ENCODE data around the gene AKT1S1. TPM values are rescaled to one million over a fixed set of nuclear protein-coding genes. Genes with fewer than 3 reads are reported as not detected.

AKT1S1 gene
- total RNA-seq, 2 experiments from 2014 or later = 15.1 to 15.8 TPM

DNA sequence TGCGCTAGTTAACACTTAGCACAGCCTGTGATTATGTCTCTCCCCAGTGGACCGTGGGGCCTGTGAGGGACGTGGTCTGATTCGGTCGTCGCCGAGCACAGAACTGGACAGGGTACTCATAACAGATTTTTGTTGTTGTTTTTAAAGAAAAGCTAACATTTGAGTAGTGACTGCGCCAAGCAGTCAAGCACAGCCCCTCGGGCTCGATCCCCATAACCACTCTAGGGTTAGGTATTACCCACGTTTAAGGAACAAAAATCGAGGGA is 27.0 kb downstream of the AKT1S1 start:
- H3K4me1 Mint-ChIP-seq (ENCODE audit: low read depth) = peaks cover 35% of the 10 kb centered on the region
- ATAC-seq (ENCODE audit: poor library complexity) (no peak), DNase-seq (peak in 1 of 14 experiments; percentile 39)
- H3K27ac Mint-ChIP-seq = peak overlapping the region; percentile 94
- Histone ChIP-seq H3K27me3 (ENCODE audit: control insufficient read depth in 1 of 2, insufficient read depth in 2 of 2, low read length in 2 of 2) (no peaks in the 10 kb centered on the region), H3K4me3 (ENCODE audit: low read length) (peak overlapping the region; percentile 84), H3K27ac (ENCODE audit: low read depth in 1 of 2, low read length in 2 of 2) (peak overlapping the region in 1 of 2 donors; percentile 94), H3K4me1 (ENCODE audit: insufficient read depth, low read length) (peaks cover 54% of the 10 kb centered on the region), H3K36me3 (ENCODE audit: insufficient read depth, low read length) (peaks cover 2% of the 10 kb centered on the region), H3K9me3 (ENCODE audit: control insufficient read depth in 1 of 2, insufficient read depth in 1 of 2, low read length in 2 of 2) (peaks cover 0 to 3% of the 10 kb centered on the region in 2 experiments)
- H3K4me3 Mint-ChIP-seq = peak overlapping the region; percentile 98
- H3K27me3 Mint-ChIP-seq = no peaks in the 10 kb centered on the region
- no peak for TF ChIP-seq CTCF (IDR thresholded peaks at IDR 0.05)
- intact Hi-C loops (cut with DNase I, micrococcal nuclease) = loop anchor here (1.0 to 5.0 kb wide), 3 partner anchors 19 to 33 kb away; partner anchors contain the start of gene MED25 (in 1 of the 2)
- ChIA-PET POLR2A (interaction anchor here (1.0 to 4.4 kb wide), 17 partner anchors 18 to 526 kb away, joined by 3 to 75 read pairs (median 5); partner anchors contain the start of genes AKT1S1, AP2A1, ATF5 and FUZ), CTCF (interaction anchor here (0.9 to 1.9 kb wide), 3 partner anchors 19 to 42 kb away, joined by 3 to 5 read pairs (median 4); partner anchors contain the start of gene FUZ)
- H3K9me3 Mint-ChIP-seq = no peaks in the 10 kb centered on the region
- peaks cover 17% of the 10 kb centered on the region for H3K36me3 Mint-ChIP-seq (ENCODE audit: low read depth)

GRCh38 chr19:49849433-49850220 is 27.5 kb downstream of the AKT1S1 start:
- peaks cover 17% of the 10 kb centered on the region for H3K36me3 Mint-ChIP-seq (ENCODE audit: low read depth)
- no peaks in the 10 kb centered on the region for H3K27me3 Mint-ChIP-seq
- DNase-seq = no peak
- Histone ChIP-seq H3K27me3 (ENCODE audit: control insufficient read depth in 1 of 2, insufficient read depth in 2 of 2, low read length in 2 of 2) (no peaks in the 10 kb centered on the region), H3K27ac (ENCODE audit: low read depth in 1 of 2, low read length in 2 of 2) (no peak overlapping the region), H3K36me3 (ENCODE audit: insufficient read depth, low read length) (no peaks in the 10 kb centered on the region), H3K4me1 (ENCODE audit: insufficient read depth, low read length) (peaks cover 54% of the 10 kb centered on the region), H3K9me3 (ENCODE audit: control insufficient read depth in 1 of 2, insufficient read depth in 1 of 2, low read length in 2 of 2) (no peaks in the 10 kb centered on the region), H3K4me3 (ENCODE audit: low read length) (no peak overlapping the region)
- ChIA-PET POLR2A (interaction anchor here (1.1 to 4.4 kb wide), 14 partner anchors 18 to 526 kb away, joined by 3 to 75 read pairs (median 10); partner anchors contain the start of genes AKT1S1, AP2A1, ATF5 and FUZ), CTCF (interaction anchor here (1.3 to 1.9 kb wide), 2 partner anchors 20 to 37 kb away, joined by 4 to 5 read pairs; partner anchors contain the start of gene FUZ)
- H3K27ac Mint-ChIP-seq = peak overlapping the region; percentile 94
- H3K9me3 Mint-ChIP-seq = no peaks in the 10 kb centered on the region
- H3K4me3 Mint-ChIP-seq = peak overlapping the region; percentile 98
- intact Hi-C loops (cut with DNase I, micrococcal nuclease) = loop anchor here (1.0 to 5.0 kb wide), 3 partner anchors 19 to 32 kb away; partner anchors contain the start of gene MED25 (in 1 of the 2)
- TF ChIP-seq CTCF (IDR thresholded peaks at IDR 0.05) = no peak
- no peak for ATAC-seq (ENCODE audit: poor library complexity)
- H3K4me1 Mint-ChIP-seq (ENCODE audit: low read depth) = peaks cover 35% of the 10 kb centered on the region

DNA sequence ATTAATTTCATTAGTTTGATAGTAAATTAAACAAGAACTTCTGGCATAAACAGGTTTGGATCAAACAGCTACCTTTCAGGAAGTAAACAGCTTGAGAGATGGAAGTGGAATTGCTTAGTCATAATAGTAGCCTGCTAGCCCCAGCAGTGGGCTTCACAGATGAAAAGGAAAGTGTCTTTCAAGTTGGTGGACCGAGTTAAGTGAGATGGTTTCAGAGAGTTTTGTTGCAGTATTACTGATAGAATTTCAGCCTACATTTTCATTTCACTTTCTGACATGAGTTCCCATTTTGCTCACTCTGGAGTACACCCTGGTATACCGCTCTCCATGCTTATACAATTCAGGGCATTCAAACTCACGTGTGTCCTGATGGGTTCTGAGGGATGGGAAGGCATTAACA is 28.2 kb downstream of the AKT1S1 start:
- intact Hi-C loops (cut with DNase I, micrococcal nuclease) = no loop called here
- Mint-ChIP-seq H3K4me3 (peak overlapping the region; percentile 87), H3K27ac (no peak overlapping the region), H3K36me3 (ENCODE audit: low read depth) (peaks cover 17% of the 10 kb centered on the region), H3K4me1 (ENCODE audit: low read depth) (peaks cover 35% of the 10 kb centered on the region), H3K27me3 (no peaks in the 10 kb centered on the region), H3K9me3 (no peaks in the 10 kb centered on the region)
- no peak for DNase-seq
- Histone ChIP-seq H3K27me3 (ENCODE audit: control insufficient read depth in 1 of 2, insufficient read depth in 2 of 2, low read length in 2 of 2) (no peaks in the 10 kb centered on the region), H3K27ac (ENCODE audit: low read depth in 1 of 2, low read length in 2 of 2) (no peak overlapping the region), H3K4me1 (ENCODE audit: insufficient read depth, low read length) (peaks cover 50% of the 10 kb centered on the region), H3K4me3 (ENCODE audit: low read length) (no peak overlapping the region), H3K36me3 (ENCODE audit: insufficient read depth, low read length) (no peaks in the 10 kb centered on the region), H3K9me3 (ENCODE audit: control insufficient read depth in 1 of 2, insufficient read depth in 1 of 2, low read length in 2 of 2) (no peaks in the 10 kb centered on the region)
- ATAC-seq (ENCODE audit: poor library complexity) = no peak
- ChIA-PET POLR2A (interaction anchor here (1.4 to 2.5 kb wide), 3 partner anchors 20 to 36 kb away, joined by 3 to 11 read pairs (median 7); partner anchors contain the start of genes AKT1S1, FUZ and TBC1D17), CTCF (interaction anchor here (0.9 kb wide), 1 partner anchor 41 kb away, joined by 3 read pairs; no protein-coding TSS in a partner anchor)
- no peak for TF ChIP-seq CTCF (IDR thresholded peaks at IDR 0.05)
